ENCODE results near the gene RAB13.

The RAB13 gene

GRCh38 chr1:153976819-153977249, 9.3 kb downstream of the RAB13 start:
- no peak for TF ChIP-seq TEAD4 (IDR thresholded peaks at IDR 0.05)
- TF ChIP-seq CEBPB (IDR thresholded peaks at IDR 0.05), result no peak
- TF ChIP-seq USF1 (IDR thresholded peaks at IDR 0.05), result no peak
- TF ChIP-seq REST (IDR thresholded peaks at IDR 0.05; ENCODE audit: low read depth), result no peak
- TF ChIP-seq EP300 (IDR thresholded peaks at IDR 0.05; ENCODE audit: borderline replicate concordance), result no peak
- no peak for TF ChIP-seq NFIC (IDR thresholded peaks at IDR 0.05)
- no peak for TF ChIP-seq TAF1 (IDR thresholded peaks at IDR 0.05; ENCODE audit: low read depth)
- TF ChIP-seq CREB1 (IDR thresholded peaks at IDR 0.05; ENCODE audit: low read depth), result no peak

- TF ChIP-seq USF1 (IDR thresholded peaks at IDR 0.05), result no peak
- TF ChIP-seq NFIC (IDR thresholded peaks at IDR 0.05), result no peak
These were observed 12.6 kb downstream of the RAB13 start for GRCh38 chr1:153973525-153973924.

- no peak for TF ChIP-seq ZBTB7A (IDR thresholded peaks at IDR 0.05; ENCODE audit: low read depth)
- TF ChIP-seq REST (IDR thresholded peaks at IDR 0.05; ENCODE audit: low read depth), result no peak
- TF ChIP-seq CREB1 (IDR thresholded peaks at IDR 0.05; ENCODE audit: low read depth), result no peak
- TF ChIP-seq EP300 (IDR thresholded peaks at IDR 0.05; ENCODE audit: borderline replicate concordance), result no peak
- no peak for TF ChIP-seq EGR1 (IDR thresholded peaks at IDR 0.05)
- TF ChIP-seq YY1 (IDR thresholded peaks at IDR 0.05; ENCODE audit: low read depth), result no peak
- TF ChIP-seq RAD21 (IDR thresholded peaks at IDR 0.05; ENCODE audit: low read depth), result no peak
- TF ChIP-seq CEBPB (IDR thresholded peaks at IDR 0.05), result no peak
- no peak for TF ChIP-seq TEAD4 (IDR thresholded peaks at IDR 0.05)
- no peak for TF ChIP-seq NFIC (IDR thresholded peaks at IDR 0.05)
- no peak for TF ChIP-seq MAX (IDR thresholded peaks at IDR 0.05)
- TF ChIP-seq FOXM1 (IDR thresholded peaks at IDR 0.05; ENCODE audit: borderline replicate concordance, low read depth), result no peak
- no peak for TF ChIP-seq TCF12 (IDR thresholded peaks at IDR 0.05; ENCODE audit: low read depth)
- no peak for TF ChIP-seq TAF1 (IDR thresholded peaks at IDR 0.05; ENCODE audit: low read depth)
- no peak for TF ChIP-seq USF1 (IDR thresholded peaks at IDR 0.05)
These were observed 13.1 kb downstream of the RAB13 start for GRCh38 chr1:153973071-153973470.

- TF ChIP-seq ZBTB7A (IDR thresholded peaks at IDR 0.05; ENCODE audit: low read depth), result no peak
- no peak for TF ChIP-seq TAF1 (IDR thresholded peaks at IDR 0.05; ENCODE audit: low read depth)
- no peak for TF ChIP-seq USF1 (IDR thresholded peaks at IDR 0.05)
- no peak for TF ChIP-seq NFIC (IDR thresholded peaks at IDR 0.05)
- TF ChIP-seq CREB1 (IDR thresholded peaks at IDR 0.05; ENCODE audit: low read depth), result no peak
- TF ChIP-seq EP300 (IDR thresholded peaks at IDR 0.05; ENCODE audit: borderline replicate concordance), result no peak
- no peak for TF ChIP-seq EGR1 (IDR thresholded peaks at IDR 0.05)
These were observed 15.8 kb downstream of the RAB13 start for GRCh38 chr1:153970346-153970745.

- TF ChIP-seq EP300 (IDR thresholded peaks at IDR 0.05; ENCODE audit: borderline replicate concordance) (no peak), NFIC (IDR thresholded peaks at IDR 0.05) (no peak), REST (IDR thresholded peaks at IDR 0.05; ENCODE audit: low read depth) (no peak)
These were observed 17.2 kb downstream of the RAB13 start for GRCh38 chr1:153968972-153969371.
